Colonic mucosa (tissue), 4 donors: Measurements from ENCODE around the gene NRARP. TPM values are rescaled to one million over a fixed set of nuclear protein-coding genes. Genes with fewer than 3 reads are reported as not detected.
"Not testable (repeated sequence)": the region's sequence is repeated elsewhere in the genome, so short reads cannot be mapped to it uniquely, and the experiment has no call there.

Experiments used
- DNase-seq: peaks from one replicate; pipeline ENCODE4 v3.0.0-alpha.2; 2020
- H3K27ac ChIP-seq: fragments of 200-600 bp; one replicate; pipeline ENCODE4 v1.8.0; 2021
- H3K27me3 ChIP-seq: fragments of 200-600 bp; one replicate; pipeline ENCODE4 v1.8.0; 2021
- H3K36me3 ChIP-seq: fragments of 200-600 bp; one replicate; pipeline ENCODE4 v1.8.0; 2021
- H3K4me1 ChIP-seq: fragments of 200-600 bp; one replicate; pipeline ENCODE4 v1.8.0; 2021; ENCODE audit warnings: mild to moderate bottlenecking
- H3K4me3 ChIP-seq: fragments of 200-600 bp; one replicate; pipeline ENCODE4 v1.8.0; 2021
- H3K9ac ChIP-seq, 2 donors: one replicate each; pipeline ENCODE4 v1.7.0; 2013; ENCODE audit warnings: control low read depth in 2 of 2, low read depth in 2 of 2, low read length in 2 of 2
- H3K9me3 ChIP-seq: fragments of 200-600 bp; one replicate; pipeline ENCODE4 v1.8.0; 2021
- CTCF ChIP-seq: fragments of 200-600 bp; IDR thresholded peaks from one replicate; pipeline ENCODE4 v1.8.0; 2022; ENCODE audit warnings: antibody characterized with exemption, mild to moderate bottlenecking
- intact Hi-C: fragments of 100-400 bp; cut with DNase I; formaldehyde crosslinking; loops from one replicate; pipeline ENCODE4 v1.14.1; 2022
- total RNA-seq, 2 donors: library from RNA; stranded (reverse); fragmentation: NEBNext Ultra II Directional in 1 of 2; extraction: Animal tissue kit (Norgen Biotek cat#: 25700) in 1 of 2; gene quantifications; one replicate each; pipeline ENCODE4 v1.2.1, GENCODE V29; 2021
- donor health status: healthy.
- donor health status: DM: no; HTN: no; CAD: no.
- donor health status: DM: no; HTN: no; CAD: no.

NRARP gene
- total RNA-seq, 2 donors from 2014 or later, result 120 to 178 TPM

- H3K9me3 ChIP-seq, result no peaks in the 10 kb centered on the region
- no peaks in the 10 kb centered on the region for H3K36me3 ChIP-seq
- DNase-seq, result no peak
- intact Hi-C loops, result no loop called here
- no peak for TF ChIP-seq CTCF
- no peak overlapping the region for H3K4me3 ChIP-seq
- H3K9ac ChIP-seq, result no peak overlapping the region
- no peaks in the 10 kb centered on the region for H3K27me3 ChIP-seq
- no peaks in the 10 kb centered on the region for H3K4me1 ChIP-seq
- no peak overlapping the region for H3K27ac ChIP-seq
Observed at GRCh38 chr9:137333016-137333671, 31.1 kb upstream of the NRARP start.

DNA sequence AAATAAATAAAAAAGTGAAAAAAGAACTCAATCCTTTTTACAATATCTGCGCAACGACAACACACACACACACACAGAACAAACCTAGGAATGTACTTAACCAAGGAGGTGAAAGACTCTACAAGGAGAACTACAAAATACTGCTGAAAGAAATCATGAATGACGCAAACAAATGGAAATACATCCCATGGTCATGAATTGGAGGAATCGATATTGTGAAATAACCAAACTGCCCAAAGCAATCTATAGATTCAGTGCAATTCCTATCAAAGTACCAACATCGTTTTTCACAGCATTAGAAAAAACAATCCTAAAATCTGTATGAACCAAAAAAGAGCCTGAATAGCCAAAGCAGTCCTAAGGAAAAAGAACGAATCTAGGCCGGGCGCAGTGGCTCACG, 29.9 kb upstream of the NRARP start:
- Histone ChIP-seq H3K36me3 (no peaks in the 10 kb centered on the region), H3K27me3 (no peaks in the 10 kb centered on the region), H3K27ac (no peak overlapping the region), H3K9ac (no peak overlapping the region), H3K4me3 (no peak overlapping the region), H3K4me1 (no peaks in the 10 kb centered on the region), H3K9me3 (no peaks in the 10 kb centered on the region)
- no peak for DNase-seq
- intact Hi-C loops, result no loop called here
- no peak for TF ChIP-seq CTCF

DNA sequence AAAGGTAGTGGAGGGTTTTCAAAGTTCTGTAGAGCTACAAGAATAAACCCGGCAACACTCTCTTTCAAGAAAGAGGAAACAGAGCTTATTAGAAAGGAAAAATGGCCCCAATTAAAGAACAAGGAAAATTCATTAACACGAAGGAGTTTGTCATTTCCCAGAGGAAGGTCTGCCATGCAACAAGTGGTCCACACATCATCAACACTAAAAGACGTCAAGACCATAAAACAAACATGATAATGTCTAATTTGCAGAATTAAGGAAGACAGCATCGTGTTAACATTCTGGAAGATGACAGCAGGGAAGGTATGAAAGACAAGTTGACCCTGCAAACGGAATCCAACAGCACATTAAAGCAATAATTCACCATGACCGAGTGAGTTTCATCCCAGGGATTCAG, 28.6 kb upstream of the NRARP start:
- intact Hi-C loops, result no loop called here
- TF ChIP-seq CTCF, result no peak
- no peak overlapping the region for H3K9ac ChIP-seq

DNA sequence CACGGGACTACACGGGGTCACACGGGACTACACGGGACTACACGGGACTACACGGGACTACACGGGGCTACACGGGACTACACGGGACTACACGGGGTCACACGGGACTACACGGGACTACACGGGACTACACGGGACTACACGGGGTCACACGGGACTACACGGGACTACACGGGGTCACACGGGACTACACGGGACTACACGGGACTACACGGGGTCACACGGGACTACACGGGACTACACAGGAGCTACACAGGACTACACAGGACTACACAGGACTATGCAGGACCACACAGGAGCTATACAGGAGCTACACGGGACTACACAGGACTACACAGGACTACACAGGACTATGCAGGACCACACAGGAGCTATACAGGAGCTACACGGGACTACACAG, 27.5 kb upstream of the NRARP start:
- H3K4me1 ChIP-seq, H3K9ac ChIP-seq, H3K27ac ChIP-seq, H3K9me3 ChIP-seq, H3K4me3 ChIP-seq, H3K27me3 ChIP-seq, intact Hi-C loops, H3K36me3 ChIP-seq, DNase-seq: not testable (repeated sequence)

More for the DNA sequence above, 28.6 kb upstream of the NRARP start:
- Histone ChIP-seq H3K27me3 (no peaks in the 10 kb centered on the region), H3K4me3 (no peak overlapping the region), H3K9me3 (no peaks in the 10 kb centered on the region), H3K27ac (no peak overlapping the region), H3K4me1 (no peaks in the 10 kb centered on the region), H3K36me3 (no peaks in the 10 kb centered on the region)
- no peak for DNase-seq

DNA sequence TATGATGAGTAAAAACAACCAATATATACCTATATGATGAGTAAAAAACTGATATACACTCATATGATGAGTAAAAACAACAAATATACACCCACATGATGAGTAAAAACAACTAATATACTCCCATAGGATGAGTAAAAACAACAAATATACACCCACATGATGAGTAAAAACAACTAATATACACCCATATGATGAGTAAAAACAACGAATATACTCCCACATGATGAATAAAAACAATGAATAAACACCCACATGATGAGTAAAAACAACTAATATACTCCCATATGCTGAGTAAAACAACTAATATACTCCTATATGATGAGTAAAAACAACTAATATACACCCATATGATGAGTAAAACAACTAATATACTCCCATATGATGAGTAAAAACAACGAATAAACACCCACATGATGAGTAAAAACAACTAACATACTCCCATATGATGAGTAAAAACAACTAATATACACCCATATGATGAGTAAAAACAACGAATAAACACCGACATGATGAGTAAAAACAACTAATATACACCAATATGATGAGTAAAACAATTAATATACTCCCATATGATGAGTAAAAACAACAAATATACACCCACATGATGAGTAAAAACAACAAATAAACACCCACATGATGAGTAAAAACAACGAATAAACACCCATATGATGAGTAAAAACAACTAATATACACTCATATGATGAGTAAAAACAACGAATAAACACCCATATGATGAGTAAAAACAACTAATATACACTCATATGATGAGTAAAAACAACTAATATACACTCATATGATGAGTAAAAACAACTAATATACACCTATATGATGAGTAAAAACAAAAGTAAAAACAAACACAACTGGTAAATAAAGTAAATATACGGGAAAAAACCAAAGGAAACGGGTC, 25.8 kb upstream of the NRARP start:
- intact Hi-C loops, result not testable (repeated sequence)

GRCh38 chr9:137326445-137327065, 24.5 kb upstream of the NRARP start:
- H3K9me3 ChIP-seq, result no peaks in the 10 kb centered on the region
- H3K27ac ChIP-seq, result no peak overlapping the region
- H3K4me1 ChIP-seq, result no peaks in the 10 kb centered on the region
- no peaks in the 10 kb centered on the region for H3K36me3 ChIP-seq
- no peak for TF ChIP-seq CTCF
- intact Hi-C loops, result no loop called here
- DNase-seq, result no peak
- no peak overlapping the region for H3K9ac ChIP-seq
- no peaks in the 10 kb centered on the region for H3K27me3 ChIP-seq
- no peak overlapping the region for H3K4me3 ChIP-seq

More for the DNA sequence above, 25.8 kb upstream of the NRARP start:
- not testable (repeated sequence) for H3K9me3 ChIP-seq, DNase-seq, H3K9ac ChIP-seq, H3K4me3 ChIP-seq, H3K36me3 ChIP-seq, H3K27me3 ChIP-seq, H3K27ac ChIP-seq, H3K4me1 ChIP-seq
